K562 (cell line): Measurements from ENCODE around the gene DDX5. TPM values are rescaled to one million over a fixed set of nuclear protein-coding genes. Genes with fewer than 3 reads are reported as not detected.

Source experiments
- ATAC-seq: fragments of 200-7000 bp; cut with Tn5 transposase; 3 replicates; pipeline ENCODE4 v1.9.1; 2020; ENCODE audit warnings: moderate library complexity
- BruUV-seq: library from RNA; stranded (reverse); fragments of 400-500 nt; replicated peaks from 2 replicates; lab custom pipeline; 2021; lab: Mats Ljungman, UMichigan
- CTCF ChIA-PET: fragments of 300-600 bp; formaldehyde crosslinking; extraction: SDS; loops from one replicate; lab custom pipeline; 2021; ENCODE audit warnings: low intra/inter-chr PET ratio; lab: Yijun Ruan, JAX
- POLR2A ChIA-PET: fragments of 300-600, 350-650 bp; sonication (Branson Sonifier 250); formaldehyde crosslinking; extraction: SDS; loops from one replicate; lab custom pipeline; 2021; ENCODE audit warnings: antibody characterized with exemption, inconsistent platforms; lab: Yijun Ruan, JAX
- DNase-seq, 4 experiments: peaks; one replicate each; pipeline versions ENCODE4 v3.0.0 to v3.0.0-alpha.2; 2011 to 2018; ENCODE audit warnings: low spot score in 3 of 4, mixed read lengths in 3 of 4; ENCODE audit errors: extremely low read depth in 1 of 4
- FAIRE-seq: peaks from 2 replicates; lab custom pipeline; 2011; peaks lifted over from hg19 to GRCh38; lab: Jason Lieb, UNC
- H2AFZ ChIP-seq: 2 replicates; pipeline ENCODE4 v1.6.0; 2011; ENCODE audit warnings: low read depth, low read length, control low read depth, inconsistent platforms
- H3K27ac ChIP-seq: fragments of 200-600 bp; 3 replicates; pipeline ENCODE4 v1.8.0; 2011; ENCODE audit warnings: low read depth, mild to moderate bottlenecking, control low read depth, inconsistent platforms, low read length, moderate library complexity, mixed read lengths; ENCODE audit errors: extremely low read depth
- H3K27me3 ChIP-seq, 2 experiments: fragments of 300-600 bp in 1 of 2; 2 replicates in 1 of 2; 3 replicates in 1 of 2; pipeline versions ENCODE4 v1.6.0 to v1.8.0; 2011; ENCODE audit warnings: inconsistent platforms in 2 of 2, low read length in 2 of 2, mild to moderate bottlenecking in 1 of 2, mixed read lengths in 1 of 2, moderate library complexity in 1 of 2; ENCODE audit not compliant: control insufficient read depth in 2 of 2, insufficient read depth in 2 of 2
- H3K36me3 ChIP-seq: fragments of 300-600 bp; 3 replicates; pipeline ENCODE4 v1.8.0; 2011; ENCODE audit warnings: mild to moderate bottlenecking, low read length, inconsistent platforms; ENCODE audit not compliant: control insufficient read depth, insufficient read depth
- H3K4me1 ChIP-seq, 2 experiments: fragments of 200-600 bp in 1 of 2; replicated peaks in 1 of 2; 2 replicates in 1 of 2; 3 replicates in 1 of 2; pipeline versions ENCODE4 v1.5.1 to v1.8.0; 2011; ENCODE audit warnings: inconsistent platforms in 2 of 2, low read length in 2 of 2, mild to moderate bottlenecking in 1 of 2, mixed read lengths in 1 of 2, moderate library complexity in 1 of 2; ENCODE audit not compliant: control insufficient read depth in 2 of 2, insufficient read depth in 2 of 2
- H3K4me2 ChIP-seq: 2 replicates; pipeline ENCODE4 v1.6.1; 2011; ENCODE audit warnings: low read length, control low read depth, inconsistent platforms, mixed read lengths; ENCODE audit not compliant: insufficient read depth
- H3K4me3 ChIP-seq: fragments of 200-600 bp; sonication (generic), shearing (Covaris generic); 2 replicates; pipeline ENCODE4 v1.5.1; 2016; ENCODE audit warnings: control low read depth, inconsistent platforms
- H3K79me2 ChIP-seq: fragments of 200-600 bp; 3 replicates; pipeline ENCODE4 v1.8.0; 2011; ENCODE audit warnings: low read length, inconsistent platforms; ENCODE audit not compliant: control insufficient read depth, insufficient read depth
- H3K9ac ChIP-seq, 2 experiments: 2 replicates each; pipeline versions ENCODE4 v1.6.0 to v1.6.1; 2011; ENCODE audit warnings: low read depth in 2 of 2, low read length in 2 of 2, control low read depth in 1 of 2, inconsistent platforms in 1 of 2, mild to moderate bottlenecking in 1 of 2, mixed read lengths in 1 of 2; ENCODE audit not compliant: insufficient read depth in 1 of 2
- H3K9me1 ChIP-seq: one replicate; pipeline ENCODE4 v1.6.0; 2011; ENCODE audit warnings: inconsistent platforms, mild to moderate bottlenecking, low read length, moderate library complexity; ENCODE audit not compliant: control insufficient read depth, insufficient read depth
- H3K9me3 ChIP-seq: replicated peaks from 2 replicates; pipeline ENCODE4 v1.5.1; 2011; ENCODE audit warnings: low read depth, low read length, inconsistent platforms; ENCODE audit not compliant: control insufficient read depth, insufficient read depth
- H4K20me1 ChIP-seq: replicated peaks from 2 replicates; pipeline ENCODE4 v1.6.1; 2011; ENCODE audit warnings: low read length, inconsistent platforms, mixed read lengths; ENCODE audit not compliant: control insufficient read depth, insufficient read depth
- BDP1 ChIP-seq: IDR thresholded peaks from 3 replicates; pipeline ENCODE4 v1.6.1; 2011; ENCODE audit not compliant: insufficient read length, insufficient read depth
- BRF1 ChIP-seq: IDR thresholded peaks from 3 replicates; pipeline ENCODE4 v1.6.1; 2011; ENCODE audit warnings: borderline replicate concordance, mild to moderate bottlenecking; ENCODE audit not compliant: insufficient read length; ENCODE audit errors: extremely low read depth
- EGR1 ChIP-seq: fragments of 450-650 bp; conservative IDR thresholded peaks from 2 replicates; pipeline ENCODE4 v1.6.1; 2017; ENCODE audit warnings: mild to moderate bottlenecking
- ETS1 ChIP-seq: conservative IDR thresholded peaks from 2 replicates; pipeline ENCODE4 v1.6.1; 2011; ENCODE audit warnings: low read depth, mild to moderate bottlenecking, low read length; ENCODE audit not compliant: control insufficient read depth
- FOSL1 ChIP-seq: fragments of 200-800 bp; sonication (Bioruptor generic); conservative IDR thresholded peaks from 2 replicates; pipeline ENCODE4 v1.6.1; 2016; ENCODE audit warnings: missing genetic modification characterization, missing compliant biosample characterization
- HOXB6 ChIP-seq: fragments of 250-450 bp; sonication (Bioruptor Pico); IDR thresholded peaks from 2 replicates; pipeline ENCODE4 v1.5.1; 2022; ENCODE audit warnings: mild to moderate bottlenecking, borderline replicate concordance
- KHSRP ChIP-seq: fragments of 450-650 bp; IDR thresholded peaks from 2 replicates; pipeline ENCODE4 v1.6.1; 2017
- NRF1 ChIP-seq, 2 experiments: fragments of 450-650 bp; IDR thresholded peaks in 1 of 2; conservative IDR thresholded peaks in 1 of 2; 2 replicates each; pipeline ENCODE4 v1.6.1; 2014; ENCODE audit warnings: mild to moderate bottlenecking in 2 of 2
- PPARD ChIP-seq: fragments of 250-450 bp; sonication (Bioruptor Pico); IDR thresholded peaks from 2 replicates; pipeline ENCODE4 v1.8.0; 2022; ENCODE audit warnings: inconsistent platforms, mild to moderate bottlenecking, moderate library complexity
- RAD51 ChIP-seq: fragments of 450-650 bp; IDR thresholded peaks from 2 replicates; pipeline ENCODE4 v1.7.1; 2016; ENCODE audit warnings: low read depth, mild to moderate bottlenecking, borderline replicate concordance
- STAG1 ChIP-seq: sonication (generic); formaldehyde crosslinking; IDR thresholded peaks from 2 replicates; pipeline ENCODE4 v1.5.0; 2020; ENCODE audit warnings: missing genetic modification reagents, borderline replicate concordance
- YY1 ChIP-seq, 3 experiments: IDR thresholded peaks; 2 replicates each; pipeline ENCODE4 v1.6.1; 2011; ENCODE audit warnings: low read length in 2 of 3, mild to moderate bottlenecking in 2 of 3, moderate library complexity in 2 of 3, borderline replicate concordance in 1 of 3, control low read depth in 1 of 3, low read depth in 1 of 3; ENCODE audit not compliant: insufficient read depth in 3 of 3, insufficient replicate concordance in 2 of 3, control insufficient read depth in 1 of 3, insufficient read length in 1 of 3; ENCODE audit errors: extremely low read depth in 1 of 3
- ZFX ChIP-seq: sonication (generic); formaldehyde crosslinking; IDR thresholded peaks from 2 replicates; pipeline ENCODE4 v1.8.0; 2022; ENCODE audit warnings: mild to moderate bottlenecking, missing genetic modification reagents, moderate library complexity
- ZNF197 ChIP-seq: fragments of 200-800 bp; sonication (Bioruptor generic); IDR thresholded peaks from 2 replicates; pipeline ENCODE4 v1.6.1; 2016; ENCODE audit warnings: low read depth, missing genetic modification characterization, missing compliant biosample characterization
- WGBS: fragments of 100-300 bp; shearing (Covaris generic); methylation state at CpG from one replicate; pipeline ENCODE4 v1.1.6; 2016; ENCODE audit warnings: low coverage, mixed read lengths; ENCODE audit not compliant: insufficient coverage; ENCODE audit errors: missing lambda C conversion rate; 5-methylcytosine and 5-hydroxymethylcytosine counted together
- in situ Hi-C: fragments of 300-500 bp; cut with MboI; formaldehyde crosslinking; loops from 4 replicates; pipeline ENCODE4 v1.15.0; 2018; ENCODE audit warnings: inconsistent platforms, mixed read lengths
- intact Hi-C: fragments of 100-400 bp; cut with micrococcal nuclease; formaldehyde crosslinking; loops from 2 replicates; pipeline ENCODE4 v1.14.2; 2022
- polyA plus RNA-seq, 8 experiments: library from polyadenylated mRNA; depleted of rRNA in 4 of 8; stranded (reverse) in 5 of 8; unstranded in 3 of 8; fragments of >200 nt; fragmentation: Nextera tagmentation in 2 of 8; fragmentation: Illumina TruSeq in 1 of 8; extraction: Ambion mirVana in 2 of 8; extraction: Trizol in 1 of 8; gene quantifications; 2 replicates each; pipeline versions ENCODE4 v1.2.1 to v1.2.3, GENCODE V29; 2011 to 2014; ENCODE audit warnings: inconsistent platforms in 1 of 8, missing spikeins in 1 of 8
- total RNA-seq, 7 experiments: library from RNA; depleted of rRNA in 6 of 7; stranded (reverse); fragments of >200 nt in 6 of 7; fragmentation: Illumina TruSeq in 2 of 7; extraction: Trizol in 2 of 7; gene quantifications; 2 replicates each; pipeline versions ENCODE4 v1.2.1 to v1.2.3, GENCODE V29; 2011 to 2021; ENCODE audit warnings: low replicate concordance in 1 of 7
- TF ChIP-seq, protein P1 (sequence below): sonication (generic); formaldehyde crosslinking; IDR thresholded peaks from 2 replicates; pipeline ENCODE4 v1.8.0; 2022; ENCODE audit warnings: mild to moderate bottlenecking, missing genetic modification reagents

The DDX5 gene
- total and polyA plus RNA-seq, 9 of the 15 experiments (the other 6 are each of a cell fraction or from before 2014, with no cell fraction given), result 306 to 1,639 (median 604) TPM

- ATAC-seq (no peak), DNase-seq (no peak), FAIRE-seq (no peak)
- no peak for TF ChIP-seq NRF1 (conservative IDR thresholded peaks at IDR 0.05 in 1 of 2, IDR thresholded peaks at IDR 0.05 in 1 of 2)
- TF ChIP-seq PPARD (CRISPR knock-in tag), result no peak
- no peak for TF ChIP-seq EGR1
- TF ChIP-seq RAD51, result no peak
- ChIA-PET POLR2A (interaction anchor here (1.3 to 2.5 kb wide), 2 partner anchors 10 to 24 kb away, joined by 4 to 9 read pairs; no protein-coding TSS in a partner anchor), CTCF (no interaction called here)
- Histone ChIP-seq H3K79me2 (no peaks in the 10 kb centered on the region), H3K4me1 (no peaks in the 10 kb centered on the region), H4K20me1 (no peaks in the 10 kb centered on the region), H3K9me1 (no peaks in the 10 kb centered on the region), H3K27me3 (no peaks in the 10 kb centered on the region), H3K9ac (no peak overlapping the region), H3K36me3 (peaks cover 70% of the 10 kb centered on the region), H2AFZ (no peak overlapping the region), H3K4me3 (no peak overlapping the region), H3K27ac (no peak overlapping the region), H3K9me3 (no peaks in the 10 kb centered on the region), H3K4me2 (no peak overlapping the region)
- no TSS peak for BruUV-seq
- intact Hi-C loops (no loop called here), in situ Hi-C loops (no loop called here)
- WGBS, result no CpG with 5 or more reads among the region's 1 CpG
Observed at GRCh38 chr17:64480951-64481350, 25.1 kb downstream of the DDX5 start.

DNA sequence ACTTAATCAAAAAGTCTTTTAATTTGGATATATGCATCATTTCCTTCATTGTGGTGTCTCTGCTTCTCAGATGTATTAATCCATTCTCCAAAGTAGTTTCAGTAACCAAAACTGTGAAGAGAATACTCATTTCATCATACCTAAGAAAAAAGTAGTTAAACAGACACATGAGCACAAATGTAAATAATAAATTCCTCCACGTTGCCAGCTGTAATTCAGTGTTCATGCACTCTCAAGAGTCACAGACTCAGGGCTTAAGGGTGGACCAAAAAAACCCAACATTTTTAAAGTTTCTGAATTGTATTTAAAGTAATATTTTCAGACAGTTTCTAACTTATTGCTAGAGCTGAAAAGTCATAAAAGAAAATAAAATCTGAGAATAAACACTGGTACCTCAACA lies 28.2 kb downstream of the DDX5 start:
- DNase-seq (no peak), FAIRE-seq (no peak), ATAC-seq (no peak)
- H3K9me1 ChIP-seq, result no peaks in the 10 kb centered on the region
- POLR2A ChIA-PET, result interaction anchor here (0.6 to 2.2 kb wide), 6 partner anchors 12 to 115 kb away, joined by 3 to 6 read pairs (median 4); partner anchors contain the start of gene POLG2
- no TSS peak for BruUV-seq
- H4K20me1 ChIP-seq, result no peaks in the 10 kb centered on the region
- no peaks in the 10 kb centered on the region for H3K4me1 ChIP-seq
- 44% methylated on average over 1 of the region's 1 CpG for WGBS
- H3K4me2 ChIP-seq, result no peak overlapping the region
- intact Hi-C loops (no loop called here), in situ Hi-C loops (no loop called here)
- no peaks in the 10 kb centered on the region for H3K27me3 ChIP-seq
- peaks cover 40% of the 10 kb centered on the region for H3K36me3 ChIP-seq
- H3K9me3 ChIP-seq, result no peaks in the 10 kb centered on the region
- no peaks in the 10 kb centered on the region for H3K79me2 ChIP-seq
- no peak overlapping the region for H2AFZ ChIP-seq
- no peak overlapping the region for H3K4me3 ChIP-seq
- CTCF ChIA-PET, result no interaction called here
- H3K9ac ChIP-seq, result no peak overlapping the region
- no peak overlapping the region for H3K27ac ChIP-seq
- TF ChIP-seq ZNF197 (CRISPR knock-in tag) (no peak), BDP1 (no peak), YY1 (IDR thresholded peaks at IDR 0.05; ENCODE audit: borderline replicate concordance in 1 of 3, control insufficient read depth in 1 of 3, extremely low read depth in 1 of 3, insufficient read depth in 3 of 3, insufficient read length in 1 of 3, insufficient replicate concordance in 2 of 3, low read depth in 1 of 3, low read length in 2 of 3) (no peak), FOSL1 (tag) (no peak), HOXB6 (CRISPR knock-in tag) (no peak), KHSRP (no peak), STAG1 (no peak), ZFX (no peak), BRF1 (no peak), ETS1 (no peak)
- TF ChIP-seq, protein P1, sequence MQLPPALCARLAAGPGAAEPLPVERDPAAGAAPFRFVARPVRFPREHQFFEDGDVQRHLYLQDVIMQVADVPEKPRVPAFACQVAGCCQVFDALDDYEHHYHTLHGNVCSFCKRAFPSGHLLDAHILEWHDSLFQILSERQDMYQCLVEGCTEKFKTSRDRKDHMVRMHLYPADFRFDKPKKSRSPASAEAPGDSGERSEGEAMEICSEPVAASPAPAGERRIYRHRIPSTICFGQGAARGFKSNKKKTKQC (CRISPR knock-in tag), result no peak
